Regular cardiac myocyte (primary cell): ENCODE results near the gene USP4. TPM values are rescaled to one million over a fixed set of nuclear protein-coding genes. Genes with fewer than 3 reads are reported as not detected.

Experiments
- total RNA-seq: library from RNA; depleted of rRNA; stranded (reverse); fragments of >200 nt; gene quantifications from 2 replicates; pipeline ENCODE4 v1.2.3, GENCODE V29; 2014

The USP4 gene, protein sequence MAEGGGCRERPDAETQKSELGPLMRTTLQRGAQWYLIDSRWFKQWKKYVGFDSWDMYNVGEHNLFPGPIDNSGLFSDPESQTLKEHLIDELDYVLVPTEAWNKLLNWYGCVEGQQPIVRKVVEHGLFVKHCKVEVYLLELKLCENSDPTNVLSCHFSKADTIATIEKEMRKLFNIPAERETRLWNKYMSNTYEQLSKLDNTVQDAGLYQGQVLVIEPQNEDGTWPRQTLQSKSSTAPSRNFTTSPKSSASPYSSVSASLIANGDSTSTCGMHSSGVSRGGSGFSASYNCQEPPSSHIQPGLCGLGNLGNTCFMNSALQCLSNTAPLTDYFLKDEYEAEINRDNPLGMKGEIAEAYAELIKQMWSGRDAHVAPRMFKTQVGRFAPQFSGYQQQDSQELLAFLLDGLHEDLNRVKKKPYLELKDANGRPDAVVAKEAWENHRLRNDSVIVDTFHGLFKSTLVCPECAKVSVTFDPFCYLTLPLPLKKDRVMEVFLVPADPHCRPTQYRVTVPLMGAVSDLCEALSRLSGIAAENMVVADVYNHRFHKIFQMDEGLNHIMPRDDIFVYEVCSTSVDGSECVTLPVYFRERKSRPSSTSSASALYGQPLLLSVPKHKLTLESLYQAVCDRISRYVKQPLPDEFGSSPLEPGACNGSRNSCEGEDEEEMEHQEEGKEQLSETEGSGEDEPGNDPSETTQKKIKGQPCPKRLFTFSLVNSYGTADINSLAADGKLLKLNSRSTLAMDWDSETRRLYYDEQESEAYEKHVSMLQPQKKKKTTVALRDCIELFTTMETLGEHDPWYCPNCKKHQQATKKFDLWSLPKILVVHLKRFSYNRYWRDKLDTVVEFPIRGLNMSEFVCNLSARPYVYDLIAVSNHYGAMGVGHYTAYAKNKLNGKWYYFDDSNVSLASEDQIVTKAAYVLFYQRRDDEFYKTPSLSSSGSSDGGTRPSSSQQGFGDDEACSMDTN
- total RNA-seq: 15.5 and 25.7 TPM in 2 replicates

DNA sequence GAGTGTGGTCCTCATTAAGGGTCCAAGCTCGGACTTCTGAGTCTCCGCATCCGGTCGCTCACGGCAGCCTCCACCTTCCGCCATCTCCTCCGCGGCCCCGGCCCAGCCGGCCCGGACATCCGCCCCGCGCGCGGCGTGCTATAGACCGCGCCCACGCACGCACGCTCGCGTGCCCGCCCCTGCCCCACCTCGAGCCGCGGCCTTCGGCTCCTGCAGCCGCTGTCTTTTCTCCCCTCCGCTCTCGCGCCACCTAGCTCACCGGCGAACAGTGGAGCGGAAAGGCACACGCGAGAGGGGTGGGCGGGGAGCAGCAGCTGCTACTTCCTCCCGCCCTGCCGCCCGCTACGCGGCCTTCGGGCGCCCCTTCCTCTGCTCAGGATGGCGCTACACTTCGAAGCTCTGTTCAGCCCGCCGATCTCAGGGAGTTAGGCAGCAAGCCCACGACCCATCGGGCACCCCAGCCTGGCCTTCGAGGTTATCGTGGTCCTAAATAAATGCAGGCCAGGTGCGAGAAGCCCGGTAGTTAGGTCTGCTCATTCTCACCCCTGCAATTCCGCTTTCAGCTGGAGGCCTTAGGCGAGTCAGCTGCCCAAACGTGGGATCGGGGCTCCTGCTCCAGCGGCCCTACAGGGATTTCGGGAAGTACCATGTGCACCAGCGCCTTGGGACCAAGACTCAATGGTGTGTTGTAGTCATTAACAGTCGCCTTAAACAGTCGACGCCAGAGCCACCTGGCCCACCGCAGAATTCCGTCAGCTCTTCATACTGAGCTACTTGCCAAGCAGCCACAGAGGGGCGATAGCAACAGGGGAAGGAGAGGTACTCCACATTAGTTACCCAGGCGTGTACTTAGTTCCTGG lies at the start of gene USP4:
TSS of gene USP4 (minus strand) at position 113 of the 860 bp plus-strand sequence. CDS start at position 84, 29 bp downstream.

DNA sequence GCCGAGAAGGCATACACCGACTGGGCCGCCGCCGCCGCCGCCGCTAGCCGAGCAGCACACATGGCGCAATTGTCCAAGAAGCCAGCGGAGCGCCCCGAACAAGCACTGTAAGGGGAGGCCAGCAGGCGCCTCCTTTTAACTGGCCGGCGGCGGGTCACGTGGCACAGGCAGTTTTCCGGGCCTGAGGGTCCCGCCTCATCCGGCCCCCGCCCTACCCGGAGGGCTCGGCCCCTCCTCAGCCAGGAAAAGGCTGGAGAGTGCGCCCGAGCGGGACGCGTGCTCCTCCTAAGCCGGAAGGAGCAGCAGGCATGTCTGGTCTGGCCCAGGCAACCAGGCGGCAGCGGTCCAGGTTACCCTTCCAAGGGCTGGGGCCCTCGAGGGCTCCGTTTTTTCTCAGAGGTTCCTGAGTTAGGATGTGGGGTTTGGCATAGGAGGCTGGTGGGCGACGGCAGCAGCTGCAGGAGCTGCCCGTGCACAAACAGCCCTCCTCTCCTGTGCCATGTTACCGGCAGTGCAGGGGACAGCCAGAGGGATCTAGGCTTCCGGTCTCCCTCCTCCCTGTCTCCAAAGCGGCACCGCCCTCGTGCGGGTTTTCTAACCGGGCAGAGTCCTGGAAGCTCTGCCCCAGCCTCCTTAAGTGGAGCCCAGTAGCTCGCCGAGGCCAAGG lies 18.5 kb upstream of the USP4 start, which contains the start of gene GPX1:
TSS of gene GPX1 (minus strand) at position 137 of the 667 bp plus-strand sequence. CDS start at position 62, 75 bp downstream.

DNA sequence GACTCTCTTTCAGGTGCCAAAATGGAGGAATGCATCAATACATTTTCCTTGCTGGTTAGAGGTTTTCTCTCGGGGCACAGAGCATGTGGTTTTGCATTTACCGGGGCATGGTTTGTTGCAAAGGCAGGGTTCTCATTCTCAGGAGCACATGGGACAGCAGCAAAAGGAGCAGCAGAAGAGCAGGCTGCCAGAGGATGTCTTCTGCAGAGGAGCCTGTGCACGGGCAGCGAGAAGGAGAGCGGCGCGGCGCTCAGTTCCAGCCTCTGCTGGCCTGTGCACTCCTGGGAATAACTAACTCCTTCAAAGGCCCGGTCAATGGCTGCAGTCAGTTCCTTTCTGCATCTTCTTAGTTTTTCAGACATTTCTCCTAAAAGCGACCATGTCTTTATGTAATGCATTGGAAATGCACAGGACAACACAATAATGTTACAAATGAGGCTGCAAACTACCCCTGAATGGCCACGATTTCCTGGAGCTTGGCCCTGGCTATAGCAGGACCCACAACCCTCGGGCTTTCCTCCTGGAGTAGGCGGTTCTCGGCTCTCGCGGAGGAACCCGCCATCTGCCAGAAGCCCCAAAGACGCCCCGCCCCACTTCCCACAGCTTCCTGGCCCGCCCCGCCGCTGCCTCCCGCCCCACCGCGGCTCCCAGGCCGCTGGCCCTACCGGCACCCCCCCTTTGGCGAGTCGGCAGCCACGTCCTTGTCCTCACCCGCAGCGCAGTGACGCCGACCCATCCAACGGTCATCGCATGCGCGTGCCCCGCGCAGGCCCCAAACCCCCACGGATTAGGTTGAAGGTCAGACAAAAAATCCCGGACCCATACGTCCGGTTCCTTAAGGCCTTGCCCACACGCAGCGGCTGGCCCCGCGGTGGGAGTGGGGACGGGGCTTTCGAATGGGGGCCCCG lies 63.1 kb downstream of the USP4 start, which contains the start of gene C3orf62:
TSS of gene C3orf62 (minus strand) at position 758 of the 908 bp plus-strand sequence. CDS start at position 398, 360 bp downstream.

Other genes with a start within 250 kb of the USP4 start
- gene QRICH1, start 246.0 kb downstream of the USP4 start, total RNA-seq: 69.4 and 191 TPM in 2 replicates
- gene QARS1, start 235.3 kb downstream of the USP4 start, total RNA-seq: 264 and 270 TPM in 2 replicates
- gene USP19, start 219.2 kb downstream of the USP4 start, total RNA-seq: 42.8 and 47.7 TPM in 2 replicates
- gene LAMB2, start 207.0 kb downstream of the USP4 start, total RNA-seq: 360 and 613 TPM in 2 replicates
- gene CCDC71, start 173.7 kb downstream of the USP4 start, total RNA-seq: 14.9 and 23.0 TPM in 2 replicates
- gene KLHDC8B, start 168.5 kb downstream of the USP4 start, total RNA-seq: 22.6 and 24.2 TPM in 2 replicates
- 0.28 and 0.96 TPM in 2 replicates for gene C3orf62, start 62.8 kb downstream of the USP4 start, total RNA-seq
- 125 and 294 TPM in 2 replicates for gene GPX1, start 18.3 kb upstream of the USP4 start, total RNA-seq
- 574 and 667 TPM in 2 replicates for gene RHOA, start 71.9 kb upstream of the USP4 start, total RNA-seq
- 24.8 and 35.9 TPM in 2 replicates for gene TCTA, start 72.4 kb upstream of the USP4 start, total RNA-seq
- 0.38 and 0.85 TPM in 2 replicates for gene AMT, start 82.4 kb upstream of the USP4 start, total RNA-seq
- gene NICN1, start 89.3 kb upstream of the USP4 start, total RNA-seq: 2.0 and 2.5 TPM in 2 replicates
- 39.5 and 53.8 TPM in 2 replicates for gene DAG1, start 130.2 kb upstream of the USP4 start, total RNA-seq
- under 0.01 TPM in 2 replicates for gene BSN, start 214.4 kb upstream of the USP4 start, total RNA-seq